Esophagus muscularis mucosa (tissue), 4 donors: Measurements from ENCODE around the gene UFD1. TPM values are rescaled to one million over a fixed set of nuclear protein-coding genes. Genes with fewer than 3 reads are reported as not detected.

Experiments used
- DNase-seq: peaks from one replicate; pipeline ENCODE4 v3.0.0-alpha.2; 2017; ENCODE audit errors: extremely low spot score
- H3K27ac ChIP-seq, 4 donors: fragments of 200-600 bp; sonication (generic); replicated peaks in 1 of 4; 1 replicate in 3 of 4; 2 replicates in 1 of 4; pipeline ENCODE4 v1.5.1; 2016 to 2019; ENCODE audit warnings: mild to moderate bottlenecking in 1 of 4
- H3K27me3 ChIP-seq, 4 donors: fragments of 200-600 bp; sonication (generic); one replicate each; pipeline versions ENCODE4 v1.5.1 to v1.6.0; 2016 to 2019
- H3K36me3 ChIP-seq, 4 donors: fragments of 200-600 bp; sonication (generic); one replicate each; pipeline ENCODE4 v1.5.1; 2016 to 2019
- H3K4me1 ChIP-seq, 4 donors: fragments of 200-600 bp; sonication (generic); one replicate each; pipeline ENCODE4 v1.5.1; 2016 to 2019
- H3K4me3 ChIP-seq, 4 donors: fragments of 200-600 bp; sonication (generic); 1 replicate in 2 of 4; 2 replicates in 2 of 4; pipeline ENCODE4 v1.5.1; 2016 to 2019; ENCODE audit warnings: mild to moderate bottlenecking in 4 of 4, moderate library complexity in 1 of 4
- H3K9me3 ChIP-seq, 4 donors: fragments of 200-600 bp; sonication (generic); 1 replicate in 3 of 4; 2 replicates in 1 of 4; pipeline ENCODE4 v1.5.1; 2016 to 2019
- CTCF ChIP-seq, 3 experiments: fragments of 200-600 bp in 2 of 3; fragments of 450-650 bp in 1 of 3; sonication (generic) in 2 of 3; IDR thresholded peaks; one replicate each; pipeline ENCODE4 v1.5.1; 2017 to 2019; ENCODE audit warnings: antibody characterized with exemption in 3 of 3, mild to moderate bottlenecking in 2 of 3, moderate library complexity in 1 of 3
- EP300 ChIP-seq: sonication (generic); formaldehyde crosslinking; IDR thresholded peaks from one replicate; pipeline ENCODE4 v1.6.1; 2017; ENCODE audit warnings: antibody characterized with exemption
- POLR2A ChIP-seq: fragments of 450-650 bp; IDR thresholded peaks from one replicate; pipeline ENCODE4 v1.6.1; 2017; ENCODE audit warnings: antibody characterized with exemption, moderate library complexity, mild to moderate bottlenecking, low read depth
- POLR2AphosphoS5 ChIP-seq, 2 donors: sonication (generic); formaldehyde crosslinking; IDR thresholded peaks; one replicate each; pipeline ENCODE4 v1.6.1; 2017; ENCODE audit warnings: antibody characterized with exemption in 2 of 2
- WGBS: methylation state at CpG from one replicate; pipeline ENCODE4 v1.1.5; 2018; 5-methylcytosine and 5-hydroxymethylcytosine counted together
- intact Hi-C: fragments of 100-400 bp; cut with DNase I; formaldehyde crosslinking; loops from one replicate; pipeline ENCODE4 v1.15.1; 2023
- total RNA-seq, 4 donors: library from RNA; depleted of rRNA; stranded (reverse); fragments of >200 nt; gene quantifications; one replicate each; pipeline versions ENCODE4 v1.1.0 to v1.2.1, GENCODE V29; 2016

The UFD1 gene
- total RNA-seq, 4 donors from 2014 or later, result 54.8 to 65.2 (median 57.1) TPM

GRCh38 chr22:19494676-19495173 is 15.7 kb upstream of the UFD1 start:
- intact Hi-C loops, result no loop called here
- Histone ChIP-seq H3K36me3 (no peaks in the 10 kb centered on the region), H3K4me3 (no peak overlapping the region), H3K9me3 (no peaks in the 10 kb centered on the region), H3K27ac (no peak overlapping the region), H3K4me1 (peaks cover 0 to 4% (median 0%) of the 10 kb centered on the region in 4 donors), H3K27me3 (peaks cover 0 to 7% (median 0%) of the 10 kb centered on the region in 4 donors)
- WGBS, result 98% methylated on average over 6 of the region's 6 CpGs
- no peak for DNase-seq
- no peak for TF ChIP-seq CTCF (IDR thresholded peaks at IDR 0.05)
- TF ChIP-seq POLR2AphosphoS5 (IDR thresholded peaks at IDR 0.05), result no peak
- no peak for TF ChIP-seq POLR2A
- TF ChIP-seq EP300, result no peak

GRCh38 chr22:19494001-19494560 is 15.1 kb upstream of the UFD1 start:
- DNase-seq, result no peak
- Histone ChIP-seq H3K4me3 (no peak overlapping the region), H3K4me1 (peaks cover 0 to 5% (median 2%) of the 10 kb centered on the region in 4 donors), H3K36me3 (no peaks in the 10 kb centered on the region), H3K27me3 (peaks cover 0 to 7% (median 0%) of the 10 kb centered on the region in 4 donors), H3K9me3 (no peaks in the 10 kb centered on the region), H3K27ac (no peak overlapping the region)
- TF ChIP-seq CTCF (IDR thresholded peaks at IDR 0.05), result no peak
- TF ChIP-seq POLR2AphosphoS5 (IDR thresholded peaks at IDR 0.05), result no peak
- intact Hi-C loops, result no loop called here
- 96% methylated on average over 5 of the region's 8 CpGs for WGBS

GRCh38 chr22:19492504-19493174 is 13.6 kb upstream of the UFD1 start:
- peaks cover 0 to 6% (median 5%) of the 10 kb centered on the region in 4 donors for H3K4me1 ChIP-seq
- WGBS, result 93% methylated on average over 6 of the region's 6 CpGs
- H3K36me3 ChIP-seq, result no peaks in the 10 kb centered on the region
- no peak for DNase-seq
- H3K4me3 ChIP-seq, result no peak overlapping the region
- peaks cover 0 to 7% (median 0%) of the 10 kb centered on the region in 4 donors for H3K27me3 ChIP-seq
- no peak for TF ChIP-seq POLR2A
- intact Hi-C loops, result no loop called here
- H3K9me3 ChIP-seq, result no peaks in the 10 kb centered on the region
- no peak overlapping the region for H3K27ac ChIP-seq

- WGBS, result 93% methylated on average over 5 of the region's 5 CpGs
- H3K4me3 ChIP-seq, result no peak overlapping the region
Observed at GRCh38 chr22:19490628-19491230, 11.7 kb upstream of the UFD1 start.

More at GRCh38 chr22:19490628-19491230, 11.7 kb upstream of the UFD1 start:
- no peaks in the 10 kb centered on the region for H3K9me3 ChIP-seq
- DNase-seq, result no peak
- peaks cover 0 to 6% (median 3%) of the 10 kb centered on the region in 4 donors for H3K4me1 ChIP-seq
- TF ChIP-seq EP300 (no peak), CTCF (IDR thresholded peaks at IDR 0.05) (no peak), POLR2AphosphoS5 (IDR thresholded peaks at IDR 0.05) (no peak), POLR2A (no peak)
- no peak overlapping the region for H3K27ac ChIP-seq
- H3K36me3 ChIP-seq, result no peaks in the 10 kb centered on the region
- intact Hi-C loops, result no loop called here
- peaks cover 0 to 7% (median 0%) of the 10 kb centered on the region in 4 donors for H3K27me3 ChIP-seq
